Stimulated activated CD8-positive, alpha-beta memory T cell treated with anti-CD3 and anti-CD28 coated beads, Interleukin-7, amount 100 ng/mL, for 4 hours (primary cell): ENCODE results near the gene CLDN19.
"Not testable (repeated sequence)": the region's sequence is repeated elsewhere in the genome, so short reads cannot be mapped to it uniquely, and the experiment has no call there.

Experiments
- DNase-seq, 2 donors: peaks; one replicate each; pipeline ENCODE4 v3.0.0-alpha.2; 2020; ENCODE audit warnings: low read depth in 2 of 2

The CLDN19 gene

GRCh38 chr1:42759114-42759513 is 19.1 kb upstream of the CLDN19 start:
- no peak for DNase-seq

GRCh38 chr1:42758641-42759040 is 18.6 kb upstream of the CLDN19 start:
- DNase-seq: no peak

GRCh38 chr1:42757892-42758275 is 17.8 kb upstream of the CLDN19 start:
- DNase-seq: no peak

GRCh38 chr1:42756956-42757891 is 17.2 kb upstream of the CLDN19 start:
- DNase-seq: no peak

- DNase-seq: no peak
Measured at GRCh38 chr1:42753070-42753469, 13.0 kb upstream of the CLDN19 start.

GRCh38 chr1:42752284-42752683 is 12.2 kb upstream of the CLDN19 start:
- no peak for DNase-seq

- not testable (repeated sequence) for DNase-seq
Measured at GRCh38 chr1:42751511-42752070, 11.6 kb upstream of the CLDN19 start.

- no peak for DNase-seq
Measured at GRCh38 chr1:42750041-42750440, 10.0 kb upstream of the CLDN19 start.

- no peak for DNase-seq
Measured at GRCh38 chr1:42748461-42749410, 8.7 kb upstream of the CLDN19 start.

- DNase-seq: no peak
Measured at GRCh38 chr1:42748021-42748420, 8.0 kb upstream of the CLDN19 start.

GRCh38 chr1:42747125-42747524 is 7.1 kb upstream of the CLDN19 start:
- peak in 1 of 2 donors; percentile 15 for DNase-seq

- DNase-seq: no peak
Measured at GRCh38 chr1:42746436-42747105, 6.5 kb upstream of the CLDN19 start.

- DNase-seq: no peak
Measured at GRCh38 chr1:42745851-42746250, 5.8 kb upstream of the CLDN19 start.

- DNase-seq: no peak
Measured at GRCh38 chr1:42744148-42744413, 4.0 kb upstream of the CLDN19 start.

GRCh38 chr1:42743317-42744147 is 3.5 kb upstream of the CLDN19 start:
- no peak for DNase-seq

GRCh38 chr1:42742617-42743316 is 2.7 kb upstream of the CLDN19 start:
- DNase-seq: no peak

GRCh38 chr1:42742141-42742540 is 2.1 kb upstream of the CLDN19 start:
- DNase-seq: no peak

GRCh38 chr1:42741706-42742105 is 1.7 kb upstream of the CLDN19 start:
- no peak for DNase-seq

- DNase-seq: no peak
Measured at GRCh38 chr1:42740851-42741580, 980 bp upstream of the CLDN19 start.
